H1 (cell line): ENCODE measurements around the gene AGBL1. TPM values are rescaled to one million over a fixed set of nuclear protein-coding genes. Genes with fewer than 3 reads are reported as not detected.

Experiments used
- CTCF ChIA-PET: fragments of 300-600 bp; sonication (Branson Sonifier 250); formaldehyde crosslinking; loops from one replicate; lab custom pipeline; 2021; ENCODE audit not compliant: partially characterized antibody; lab: Charles Lee
- POLR2A ChIA-PET: fragments of 300-600 bp; sonication (Branson Sonifier 250); formaldehyde crosslinking; loops from one replicate; lab custom pipeline; 2021; ENCODE audit warnings: inconsistent platforms; ENCODE audit not compliant: partially characterized antibody; lab: Charles Lee
- DNase-seq, 2 experiments: peaks; one replicate each; pipeline versions ENCODE4 v3.0.0 to v3.0.0-alpha.2; 2010 to 2022; ENCODE audit warnings: low spot score in 2 of 2, low read depth in 1 of 2, mixed read lengths in 1 of 2
- FAIRE-seq: peaks from 2 replicates; lab custom pipeline; 2011; peaks lifted over from hg19 to GRCh38; lab: Jason Lieb, UNC
- H2AFZ ChIP-seq: 2 replicates; pipeline ENCODE4 v1.8.1; 2012; ENCODE audit warnings: low read length, inconsistent platforms
- H2AK5ac ChIP-seq: 2 replicates; pipeline ENCODE4 v1.6.1; 2013; ENCODE audit warnings: low read depth, low read length
- H2BK120ac ChIP-seq: replicated peaks from 2 replicates; pipeline ENCODE3; 2013; ENCODE audit warnings: low read depth, low read length, inconsistent platforms
- H2BK12ac ChIP-seq: 2 replicates; pipeline ENCODE4 v1.6.1; 2013; ENCODE audit warnings: low read depth, low read length
- H2BK15ac ChIP-seq: 2 replicates; pipeline ENCODE4 v1.6.1; 2013; ENCODE audit warnings: low read length
- H2BK20ac ChIP-seq: 2 replicates; pipeline ENCODE4 v1.6.1; 2013; ENCODE audit warnings: low read length
- H2BK5ac ChIP-seq: 2 replicates; pipeline ENCODE4 v1.6.1; 2013; ENCODE audit warnings: low read depth, low read length
- H3K14ac ChIP-seq: 2 replicates; pipeline ENCODE4 v1.6.1; 2013; ENCODE audit warnings: inconsistent platforms; ENCODE audit not compliant: insufficient read length
- H3K18ac ChIP-seq: 2 replicates; pipeline ENCODE4 v1.6.1; 2013; ENCODE audit warnings: low read length; ENCODE audit errors: extremely low read depth
- H3K23ac ChIP-seq: 2 replicates; pipeline ENCODE4 v1.6.1; 2013; ENCODE audit warnings: inconsistent platforms; ENCODE audit not compliant: insufficient read length
- H3K23me2 ChIP-seq: 2 replicates; pipeline ENCODE4 v1.6.1; 2013; ENCODE audit warnings: low read depth, low read length
- H3K27ac ChIP-seq: 2 replicates; pipeline ENCODE4 v1.6.1; 2011; ENCODE audit warnings: low read depth, low read length, inconsistent platforms
- H3K27me3 ChIP-seq, 4 experiments: replicated peaks in 1 of 4; 1 replicate in 1 of 4; 2 replicates in 3 of 4; pipeline versions ENCODE4 v1.6.1 to v1.8.1; 2011 to 2013; ENCODE audit warnings: low read length in 3 of 4, mild to moderate bottlenecking in 3 of 4, inconsistent platforms in 2 of 4, mixed read lengths in 2 of 4, moderate library complexity in 1 of 4; ENCODE audit not compliant: control insufficient read depth in 3 of 4, insufficient read depth in 3 of 4; ENCODE audit errors: extremely low read depth in 1 of 4
- H3K36me3 ChIP-seq, 4 experiments: 2 replicates each; pipeline versions ENCODE4 v1.6.1 to v1.8.1; 2011 to 2013; ENCODE audit warnings: mild to moderate bottlenecking in 4 of 4, low read length in 3 of 4, moderate library complexity in 2 of 4, control low read depth in 1 of 4, inconsistent platforms in 1 of 4; ENCODE audit not compliant: insufficient read depth in 4 of 4, control insufficient read depth in 2 of 4
- H3K4ac ChIP-seq: replicated peaks from 2 replicates; pipeline ENCODE3; 2013; ENCODE audit warnings: low read length, low read depth, mixed read lengths, inconsistent platforms; ENCODE audit not compliant: insufficient read length
- H3K4me1 ChIP-seq, 4 experiments: replicated peaks in 1 of 4; 1 replicate in 1 of 4; 2 replicates in 3 of 4; pipeline versions ENCODE4 v1.6.1 to v1.8.1; 2011 to 2013; ENCODE audit warnings: low read length in 3 of 4, inconsistent platforms in 2 of 4, mixed read lengths in 1 of 4; ENCODE audit not compliant: insufficient read depth in 4 of 4, control insufficient read depth in 3 of 4
- H3K4me2 ChIP-seq, 2 experiments: 2 replicates each; pipeline versions ENCODE4 v1.6.1 to v1.8.1; 2011 to 2013; ENCODE audit warnings: low read depth in 2 of 2, low read length in 2 of 2, control low read depth in 1 of 2, inconsistent platforms in 1 of 2, mild to moderate bottlenecking in 1 of 2; ENCODE audit not compliant: insufficient read depth in 1 of 2
- H3K4me3 ChIP-seq, 4 experiments: fragments of 200-600, 300-600 bp in 1 of 4; sonication (generic), shearing (Covaris generic), sonication (Bioruptor Twin) in 1 of 4; 2 replicates each; pipeline versions ENCODE4 v1.5.1 to v1.8.1; 2011 to 2016; ENCODE audit warnings: low read length in 4 of 4, low read depth in 3 of 4, control low read depth in 2 of 4, inconsistent platforms in 2 of 4, mild to moderate bottlenecking in 2 of 4, mixed read lengths in 1 of 4, moderate library complexity in 1 of 4; ENCODE audit not compliant: insufficient read depth in 2 of 4; ENCODE audit errors: extremely low read depth in 1 of 4
- H3K56ac ChIP-seq: replicated peaks from 2 replicates; pipeline ENCODE3; 2013; ENCODE audit warnings: low read depth, mild to moderate bottlenecking, mixed read lengths, low read length, inconsistent platforms; ENCODE audit not compliant: insufficient read length
- H3K79me1 ChIP-seq: 2 replicates; pipeline ENCODE4 v1.6.1; 2013; ENCODE audit warnings: low read depth, low read length, control low read depth
- H3K79me2 ChIP-seq, 2 experiments: 2 replicates each; pipeline versions ENCODE4 v1.6.1 to v1.8.1; 2012 to 2013; ENCODE audit warnings: low read length in 2 of 2, mild to moderate bottlenecking in 2 of 2, inconsistent platforms in 1 of 2; ENCODE audit not compliant: insufficient read depth in 2 of 2, control insufficient read depth in 1 of 2
- H3K9ac ChIP-seq, 4 experiments: replicated peaks in 1 of 4; 1 replicate in 1 of 4; 2 replicates in 3 of 4; pipeline versions ENCODE4 v1.6.1 to v1.8.1; 2011 to 2013; ENCODE audit warnings: low read depth in 3 of 4, low read length in 3 of 4, control low read depth in 2 of 4, mild to moderate bottlenecking in 2 of 4, moderate library complexity in 2 of 4, inconsistent platforms in 1 of 4; ENCODE audit errors: extremely low read depth in 1 of 4
- H3K9me3 ChIP-seq, 2 experiments: 2 replicates each; pipeline versions ENCODE4 v1.6.1 to v1.8.1; 2012 to 2013; ENCODE audit warnings: mild to moderate bottlenecking in 2 of 2, moderate library complexity in 2 of 2, control low read depth in 1 of 2, inconsistent platforms in 1 of 2, low read depth in 1 of 2, low read length in 1 of 2, mixed read lengths in 1 of 2; ENCODE audit not compliant: insufficient read depth in 2 of 2
- H4K20me1 ChIP-seq, 2 experiments: replicated peaks in 1 of 2; 2 replicates each; pipeline versions ENCODE3 to v1.8.1; 2011 to 2013; ENCODE audit warnings: inconsistent platforms in 2 of 2, low read length in 2 of 2, mild to moderate bottlenecking in 1 of 2; ENCODE audit not compliant: insufficient read depth in 2 of 2, control insufficient read depth in 1 of 2
- H4K5ac ChIP-seq: 2 replicates; pipeline ENCODE4 v1.6.1; 2013; ENCODE audit warnings: low read length, low read depth, mixed read lengths, inconsistent platforms; ENCODE audit not compliant: insufficient read length
- H4K8ac ChIP-seq: 2 replicates; pipeline ENCODE4 v1.8.0; 2013; ENCODE audit warnings: mild to moderate bottlenecking, moderate library complexity, low read length, inconsistent platforms; ENCODE audit not compliant: insufficient read depth; ENCODE audit errors: extremely low read depth
- H4K91ac ChIP-seq: replicated peaks from 2 replicates; pipeline ENCODE3; 2013; ENCODE audit warnings: low read length, mixed read lengths, inconsistent platforms; ENCODE audit not compliant: insufficient read length
- CHD1 ChIP-seq: IDR thresholded peaks from 2 replicates; pipeline ENCODE4 v1.6.1; 2012; ENCODE audit warnings: low read depth, low read length, improper control_type of control experiment
- CTCF ChIP-seq, 3 experiments: IDR thresholded peaks; 1 replicate in 2 of 3; 2 replicates in 1 of 3; pipeline versions ENCODE4 v1.5.1 to v1.6.1; 2011; ENCODE audit warnings: low read length in 3 of 3, mild to moderate bottlenecking in 3 of 3, inconsistent platforms in 2 of 3, low read depth in 1 of 3, moderate library complexity in 1 of 3; ENCODE audit not compliant: insufficient read depth in 1 of 3; ENCODE audit errors: control extremely low read depth in 1 of 3
- KDM1A ChIP-seq: fragments of 200-600, 300-600 bp; sonication (generic); IDR thresholded peaks from 2 replicates; pipeline ENCODE4 v1.7.1; 2016; ENCODE audit warnings: mild to moderate bottlenecking, low read length, borderline replicate concordance
- RNF2 ChIP-seq: fragments of 200-900, 300-1000 bp; sonication (generic); IDR thresholded peaks from 2 replicates; pipeline ENCODE4 v1.7.1; 2016; ENCODE audit warnings: borderline replicate concordance, low read depth, mild to moderate bottlenecking, antibody characterized with exemption, low read length; ENCODE audit not compliant: poor library complexity, severe bottlenecking; ENCODE audit errors: missing control alignments
- WGBS, 2 experiments: shearing (Covaris generic) in 1 of 2; methylation state at CpG; one replicate each; pipeline versions ENCODE4 v1.1.6 to v1.1.7; 2013 to 2015; ENCODE audit warnings: low lambda C conversion rate in 2 of 2, mixed read lengths in 2 of 2, inconsistent platforms in 1 of 2, low coverage in 1 of 2, missing lambda C conversion rate in 1 of 2; ENCODE audit not compliant: insufficient replicate concordance in 2 of 2, insufficient coverage in 1 of 2, insufficient read length in 1 of 2; ENCODE audit errors: extremely low coverage in 1 of 2, missing lambda C conversion rate in 1 of 2; 5-methylcytosine and 5-hydroxymethylcytosine counted together
- polyA plus RNA-seq, 7 experiments: library from polyadenylated mRNA; depleted of rRNA in 3 of 7; stranded (reverse) in 5 of 7; unstranded in 2 of 7; fragments of >200 nt in 5 of 7; fragments of 200-250 nt in 2 of 7; gene quantifications; 1 replicate in 5 of 7; 2 replicates in 1 of 7; 4 replicates in 1 of 7; pipeline versions ENCODE4 v1.2.1 to v1.2.3, GENCODE V29; 2011 to 2013; ENCODE audit warnings: missing spikeins in 2 of 7, mixed read lengths in 2 of 7
- total RNA-seq: library from RNA; stranded (reverse); fragmentation: NEBNext Ultra II Directional; extraction: Animal tissue kit (Norgen Biotek cat#: 25700); gene quantifications from 2 replicates; pipeline ENCODE4 v1.2.1, GENCODE V29; 2021

The AGBL1 gene
- total and polyA plus RNA-seq, 2 of the 8 experiments (the other 6 are each of a cell fraction or from before 2014, with no cell fraction given) = not detected

- H3K4ac ChIP-seq = no peak overlapping the region
- no peak overlapping the region for H3K23ac ChIP-seq
- peaks cover 0 to under 1% (median 0%) of the 10 kb centered on the region in 4 experiments; a peak in 1 of 7 replicates for H3K4me1 ChIP-seq
- H2BK120ac ChIP-seq = no peak overlapping the region
- H3K27ac ChIP-seq = no peak overlapping the region
- no peak for DNase-seq
- H2AK5ac ChIP-seq = no peak overlapping the region
- no peak overlapping the region for H2BK15ac ChIP-seq
- no peak overlapping the region for H4K91ac ChIP-seq
- H3K56ac ChIP-seq = no peak overlapping the region
- no peaks in the 10 kb centered on the region for H3K79me1 ChIP-seq
- H4K5ac ChIP-seq = no peak overlapping the region
- no peak overlapping the region for H3K9ac ChIP-seq
- no peaks in the 10 kb centered on the region for H3K23me2 ChIP-seq
- POLR2A ChIA-PET = no interaction called here
- H3K27me3 ChIP-seq = no peaks in the 10 kb centered on the region
- no peaks in the 10 kb centered on the region for H3K36me3 ChIP-seq
- no peak overlapping the region for H2BK5ac ChIP-seq
- 92% methylated on average over 4 of the region's 4 CpGs; no CpG with 5 or more reads in 1 of the 2 experiments for WGBS, 2 experiments
- TF ChIP-seq CTCF (IDR thresholded peaks at IDR 0.05; ENCODE audit: control extremely low read depth in 1 of 3, insufficient read depth in 1 of 3, low read depth in 1 of 3, low read length in 3 of 3) (no peak), RNF2 (no peak), CHD1 (no peak), KDM1A (no peak)
- no peaks in the 10 kb centered on the region for H3K79me2 ChIP-seq
- CTCF ChIA-PET = interaction anchor here (0.8 kb wide), 1 partner anchor 1014 kb away, joined by 3 read pairs; no protein-coding TSS in a partner anchor
- H2BK12ac ChIP-seq = no peak overlapping the region
- H2BK20ac ChIP-seq = no peak overlapping the region
- H4K20me1 ChIP-seq = no peaks in the 10 kb centered on the region
- FAIRE-seq = no peak
- H2AFZ ChIP-seq = no peak overlapping the region
- no peak overlapping the region for H3K4me2 ChIP-seq
- no peaks in the 10 kb centered on the region for H3K9me3 ChIP-seq
- H3K4me3 ChIP-seq = no peak overlapping the region
- H3K14ac ChIP-seq = no peak overlapping the region
- no peak overlapping the region for H4K8ac ChIP-seq
- no peak overlapping the region for H3K18ac ChIP-seq
Measured at GRCh38 chr15:86871964-86872363, 792.3 kb downstream of the AGBL1 start.
